Activated CD4-positive, alpha-beta T cell treated with anti-CD3 and anti-CD28 coated beads, Interleukin-2, Interleukin-4, amounts not matched to agents 100 ng/mL and 50 ng/mL, durations not matched to agents 16 hours and 8 hours (primary cell): ENCODE data around the gene DKK3.

Experiments
- DNase-seq: peaks from one replicate; pipeline ENCODE4 v3.0.0-alpha.2; 2020; ENCODE audit warnings: low spot score

The DKK3 gene

GRCh38 chr11:11966826-11967668, 41.4 kb downstream of the DKK3 start:
- peak; percentile 79 for DNase-seq

GRCh38 chr11:11966354-11966741, 42.1 kb downstream of the DKK3 start:
- DNase-seq = no peak

GRCh38 chr11:11965656-11966353, 42.6 kb downstream of the DKK3 start:
- no peak for DNase-seq

GRCh38 chr11:11965192-11965591, 43.2 kb downstream of the DKK3 start:
- DNase-seq = no peak

GRCh38 chr11:11964774-11965150, 43.7 kb downstream of the DKK3 start:
- DNase-seq = no peak

GRCh38 chr11:11963842-11964773, 44.3 kb downstream of the DKK3 start:
- DNase-seq = no peak

GRCh38 chr11:11963067-11963466, 45.4 kb downstream of the DKK3 start:
- no peak for DNase-seq

GRCh38 chr11:11961399-11962028, 46.9 kb downstream of the DKK3 start:
- DNase-seq = no peak

GRCh38 chr11:11960687-11961086, 47.7 kb downstream of the DKK3 start:
- DNase-seq = no peak

GRCh38 chr11:11959601-11960000, 48.8 kb downstream of the DKK3 start:
- DNase-seq = no peak

- DNase-seq = no peak
Measured at GRCh38 chr11:11958403-11959231, 49.8 kb downstream of the DKK3 start.

GRCh38 chr11:11956006-11956405, 52.4 kb downstream of the DKK3 start:
- no peak for DNase-seq

- DNase-seq = no peak
Measured at GRCh38 chr11:11952036-11952435, 56.4 kb downstream of the DKK3 start.

GRCh38 chr11:11949482-11949881, 58.9 kb downstream of the DKK3 start:
- no peak for DNase-seq

GRCh38 chr11:11948242-11948947, 60.0 kb downstream of the DKK3 start:
- DNase-seq = no peak

GRCh38 chr11:11947825-11948224, 60.6 kb downstream of the DKK3 start:
- no peak for DNase-seq

- no peak for DNase-seq
Measured at GRCh38 chr11:11946878-11947277, 61.5 kb downstream of the DKK3 start.

- DNase-seq = no peak
Measured at GRCh38 chr11:11946180-11946579, 62.2 kb downstream of the DKK3 start.

- DNase-seq = no peak
Measured at GRCh38 chr11:11944444-11944843, 64.0 kb downstream of the DKK3 start.

- no peak for DNase-seq
Measured at GRCh38 chr11:11942668-11943067, 65.8 kb downstream of the DKK3 start.
